Esophagus mucosa (tissue), 1 donor: ENCODE measurements around the gene HTR7. TPM values are rescaled to one million over a fixed set of nuclear protein-coding genes. Genes with fewer than 3 reads are reported as not detected.
A peak's percentile ranks its signal among the peaks of the same experiment; 100 is the strongest.
"Not testable (repeated sequence)": the region's sequence is repeated elsewhere in the genome, so short reads cannot be mapped to it uniquely, and the experiment has no call there.

ENCODE experiments used
- ATAC-seq: fragments of 200-7000 bp; cut with Tn5 transposase; one replicate; pipeline ENCODE4 v1.9.1; 2020
- total RNA-seq: library from RNA; stranded (reverse); gene quantifications from one replicate; pipeline ENCODE4 v1.2.4, GENCODE V29; 2023
- donor health status: DM: yes; HTN: yes; CAD: no.

The HTR7 gene
- total RNA-seq = 0.92 TPM

DNA sequence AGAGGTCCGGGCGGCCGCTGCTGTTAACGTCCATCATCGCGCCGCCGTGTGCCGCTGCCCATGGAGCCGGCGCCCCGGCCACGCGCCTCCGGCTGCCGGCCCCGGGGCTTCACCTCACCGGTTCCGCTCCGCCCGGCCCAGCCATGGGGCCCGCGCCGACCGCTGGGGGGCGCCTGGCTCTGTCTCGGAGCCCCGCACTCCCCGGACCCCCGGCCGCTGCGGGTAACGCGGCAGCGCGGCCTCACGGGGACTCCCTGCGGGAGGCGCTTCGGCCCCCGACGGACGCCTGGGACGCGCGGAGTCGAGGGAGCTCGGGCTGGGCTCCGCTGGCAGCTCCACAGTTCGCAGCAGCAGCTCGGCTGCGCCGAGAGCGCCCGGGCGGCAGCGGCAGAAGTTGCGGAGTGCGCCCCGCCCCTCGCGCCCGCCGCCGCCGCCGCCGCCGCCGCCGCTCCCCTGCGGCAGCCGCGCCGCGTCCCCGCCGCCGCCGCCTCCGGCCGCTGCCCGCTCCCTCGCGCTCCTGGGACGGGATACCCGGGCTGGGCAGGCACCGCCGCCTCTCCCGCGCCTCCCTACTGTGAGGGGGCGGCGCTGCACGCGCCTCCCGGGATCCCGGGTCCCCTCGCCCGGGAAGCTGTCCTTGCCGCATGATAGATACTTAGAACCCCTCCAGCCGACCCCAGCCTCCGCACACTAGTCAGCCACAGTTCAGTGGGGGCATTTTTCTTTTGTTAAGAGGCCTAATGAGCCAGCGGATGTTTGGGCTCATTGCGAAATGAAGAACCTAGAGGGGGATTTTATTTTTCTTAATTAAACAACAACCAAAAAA lies at the start of gene HTR7:
Gene HTR7 (minus strand): TSS at position 405 of the 826 bp plus-strand sequence. CDS start 368 bp downstream, at position 37.
- peak; percentile 73 for ATAC-seq

DNA sequence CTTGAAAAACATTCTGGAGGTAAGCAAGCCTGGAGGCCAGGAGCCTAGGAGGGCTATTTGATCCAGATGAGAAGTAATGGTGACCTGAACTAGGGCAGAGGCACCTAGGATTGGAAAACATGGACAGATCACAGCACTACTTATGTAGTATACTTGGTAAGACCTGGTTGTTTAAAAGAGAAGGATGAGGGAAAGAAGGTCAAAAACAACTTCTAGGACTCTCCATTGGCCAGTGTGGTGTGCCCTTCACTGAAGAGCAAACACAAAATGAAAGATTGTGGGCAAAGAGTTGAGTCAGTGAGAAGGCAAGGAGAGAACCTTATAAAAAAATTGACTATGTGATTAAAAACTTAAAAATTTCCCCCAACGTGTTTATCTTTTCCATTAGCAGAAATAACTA lies 48.8 kb upstream of the HTR7 start:
- no peak for ATAC-seq

DNA sequence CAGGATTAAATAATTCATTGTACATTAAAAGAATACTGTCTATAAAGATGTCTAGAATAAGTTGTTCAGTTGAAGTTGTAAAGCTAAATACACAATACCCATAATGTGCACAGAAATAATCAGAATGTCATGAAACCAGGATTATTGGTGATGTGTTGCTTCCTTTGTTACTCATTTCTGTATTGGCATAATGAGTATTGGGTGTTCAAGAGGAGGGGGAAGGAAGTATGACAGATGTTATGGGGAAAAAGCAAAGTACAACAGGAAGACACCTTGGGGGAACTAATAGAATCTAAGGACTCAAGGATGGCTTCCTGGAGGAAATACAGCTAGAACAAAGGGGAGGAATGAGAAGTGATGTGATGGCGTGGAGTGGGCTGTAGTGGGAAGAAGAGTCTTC lies 48.1 kb upstream of the HTR7 start:
- ATAC-seq = no peak

DNA sequence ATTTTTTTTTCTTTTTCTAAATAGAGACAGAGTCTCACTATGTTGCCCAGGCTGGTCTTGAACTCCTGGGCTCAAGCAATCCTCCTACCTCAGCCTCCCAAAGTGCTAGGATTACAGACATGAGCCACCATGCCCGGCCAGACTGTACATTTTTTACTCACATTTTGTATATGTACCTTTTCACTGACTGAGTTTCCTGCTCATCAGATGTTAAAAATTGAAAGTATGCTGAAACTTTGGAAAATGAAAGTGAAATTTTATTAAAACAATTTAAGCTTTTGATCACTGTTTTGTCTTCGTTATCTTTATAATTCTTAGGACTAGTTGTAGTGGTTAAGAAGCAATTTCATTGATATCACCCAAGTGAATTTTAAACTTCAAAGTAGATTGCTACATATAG lies 39.1 kb upstream of the HTR7 start:
- ATAC-seq = not testable (repeated sequence)

DNA sequence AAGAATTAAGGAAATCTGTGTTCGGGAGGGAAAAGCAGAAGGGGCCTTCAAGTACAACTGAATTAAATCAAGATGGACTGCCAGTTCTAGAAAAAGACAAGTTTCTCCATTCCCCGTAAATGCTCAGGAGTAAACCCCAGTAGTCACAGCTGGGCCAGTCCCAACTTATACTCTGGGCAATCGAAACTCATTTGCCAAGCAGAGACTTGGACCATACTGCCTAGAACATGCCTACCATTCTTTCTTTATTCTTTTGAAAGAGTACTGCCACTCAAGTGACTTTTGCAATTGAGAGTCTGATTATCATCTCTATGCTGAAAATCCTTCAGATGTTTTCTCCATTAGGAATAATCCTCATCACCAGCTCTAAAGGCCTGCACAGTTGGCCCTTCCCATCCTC lies 35.4 kb upstream of the HTR7 start:
- no peak for ATAC-seq

DNA sequence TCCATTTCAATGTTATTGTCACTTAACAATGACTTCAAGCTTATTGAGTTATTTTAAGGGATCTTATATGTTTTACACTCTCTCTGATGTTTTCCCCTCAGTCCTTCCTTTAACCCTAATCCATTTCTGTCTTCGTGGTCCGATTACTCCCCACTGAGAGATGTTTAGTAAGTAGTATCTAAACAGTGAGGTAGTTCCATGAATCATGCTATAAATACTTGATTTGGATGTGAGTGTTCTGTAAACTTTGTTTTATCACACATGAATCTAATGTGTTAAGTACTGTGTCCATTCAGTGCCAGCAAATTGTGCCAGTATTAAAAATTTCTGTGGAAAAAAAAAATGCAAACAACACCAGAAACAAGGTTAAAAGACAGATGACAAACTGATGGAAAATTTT lies 32.5 kb upstream of the HTR7 start:
- ATAC-seq = no peak

DNA sequence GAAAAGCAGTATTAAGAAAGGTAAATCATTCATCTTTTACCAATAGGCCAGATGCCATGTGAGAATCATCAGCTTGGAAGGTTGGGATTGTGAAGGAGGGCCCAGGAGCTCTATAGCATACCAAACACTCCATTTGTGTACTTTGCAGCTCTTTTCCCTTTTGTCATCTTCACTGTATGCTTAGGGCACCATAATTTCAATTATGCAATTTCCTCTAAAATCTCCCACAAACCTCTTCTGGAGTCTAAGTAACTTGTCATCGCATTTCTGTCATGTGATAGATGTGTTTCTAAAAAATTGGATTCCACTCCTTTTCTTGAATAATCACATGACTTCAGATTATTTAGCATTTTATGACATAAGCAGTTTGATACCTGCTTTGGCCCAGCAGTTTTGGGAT lies 31.8 kb upstream of the HTR7 start:
- ATAC-seq = no peak

DNA sequence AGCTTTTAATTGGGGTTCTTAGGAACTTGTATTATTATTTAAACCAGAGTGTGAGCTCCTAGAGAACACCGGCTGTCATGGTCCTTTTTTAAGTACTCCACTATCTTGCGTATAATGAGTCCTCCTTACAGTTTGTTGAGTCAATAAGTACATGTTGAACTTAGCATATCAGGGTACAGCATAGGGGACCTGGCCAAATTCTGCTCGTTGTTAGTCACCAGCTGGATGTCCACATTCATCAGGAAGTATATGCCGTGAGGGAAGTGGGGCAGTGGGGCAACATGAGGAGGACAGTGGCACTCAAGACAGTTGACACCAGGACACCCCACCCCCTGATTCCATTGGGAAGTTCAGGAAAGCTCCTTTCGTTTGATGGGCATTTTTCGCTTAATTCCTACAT lies 30.5 kb upstream of the HTR7 start:
- no peak for ATAC-seq

DNA sequence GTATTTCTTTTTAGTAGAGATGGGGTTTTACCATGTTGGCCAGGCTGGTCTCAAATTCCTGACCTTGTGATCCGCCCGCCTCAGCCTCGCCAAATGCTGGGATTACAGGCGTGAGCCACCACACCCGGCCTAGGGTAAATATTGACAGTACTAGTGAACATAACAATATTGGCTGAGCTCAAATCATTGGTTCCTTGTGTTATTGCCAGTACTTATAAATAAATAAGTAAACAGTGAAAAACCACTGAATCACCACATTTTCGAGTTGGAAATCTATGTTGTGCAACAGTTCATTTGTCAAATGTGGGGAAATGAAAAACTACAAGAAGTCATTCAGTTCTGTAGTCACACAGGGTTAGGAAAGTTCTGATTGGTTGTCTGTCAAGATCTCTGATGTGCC lies 29.7 kb upstream of the HTR7 start:
- ATAC-seq = no peak

DNA sequence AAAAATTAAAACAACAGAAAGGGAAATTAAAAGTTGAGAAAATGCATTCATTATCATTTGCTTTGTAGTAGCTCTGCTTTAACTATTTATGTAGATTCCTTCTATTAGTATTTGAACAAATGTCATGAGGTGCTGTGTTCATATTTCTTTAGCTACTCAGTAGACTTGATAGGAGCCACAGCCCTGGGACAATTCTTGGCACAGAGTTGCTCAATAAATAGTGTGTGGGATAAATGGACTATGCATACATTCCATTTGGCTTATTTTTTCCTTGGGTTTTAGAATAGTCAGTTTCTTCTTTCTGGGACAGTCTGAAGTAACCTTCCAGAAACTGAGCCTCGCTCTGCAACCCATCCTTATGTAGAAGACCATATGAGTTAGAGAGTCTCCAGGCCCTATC lies 27.3 kb upstream of the HTR7 start:
- no peak for ATAC-seq

DNA sequence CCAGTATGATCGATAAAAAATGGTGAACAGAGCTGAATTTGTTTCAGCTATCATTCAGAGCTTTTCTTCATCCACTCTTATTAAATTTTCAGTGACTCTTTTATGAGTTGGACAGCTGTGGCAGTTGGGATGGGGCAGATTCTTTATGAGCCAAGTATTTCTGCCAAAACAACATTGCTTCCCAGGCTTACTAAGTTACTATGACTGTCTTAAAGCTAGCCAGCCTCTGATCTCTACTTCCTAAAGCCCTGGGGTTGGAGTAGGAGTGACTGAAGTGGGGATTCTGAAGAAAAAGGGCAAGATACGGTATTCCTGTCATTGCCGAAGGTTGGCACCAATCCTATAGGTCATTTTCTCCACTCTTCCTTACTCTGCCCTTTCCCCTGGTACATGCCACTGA lies 26.6 kb upstream of the HTR7 start:
- no peak for ATAC-seq

DNA sequence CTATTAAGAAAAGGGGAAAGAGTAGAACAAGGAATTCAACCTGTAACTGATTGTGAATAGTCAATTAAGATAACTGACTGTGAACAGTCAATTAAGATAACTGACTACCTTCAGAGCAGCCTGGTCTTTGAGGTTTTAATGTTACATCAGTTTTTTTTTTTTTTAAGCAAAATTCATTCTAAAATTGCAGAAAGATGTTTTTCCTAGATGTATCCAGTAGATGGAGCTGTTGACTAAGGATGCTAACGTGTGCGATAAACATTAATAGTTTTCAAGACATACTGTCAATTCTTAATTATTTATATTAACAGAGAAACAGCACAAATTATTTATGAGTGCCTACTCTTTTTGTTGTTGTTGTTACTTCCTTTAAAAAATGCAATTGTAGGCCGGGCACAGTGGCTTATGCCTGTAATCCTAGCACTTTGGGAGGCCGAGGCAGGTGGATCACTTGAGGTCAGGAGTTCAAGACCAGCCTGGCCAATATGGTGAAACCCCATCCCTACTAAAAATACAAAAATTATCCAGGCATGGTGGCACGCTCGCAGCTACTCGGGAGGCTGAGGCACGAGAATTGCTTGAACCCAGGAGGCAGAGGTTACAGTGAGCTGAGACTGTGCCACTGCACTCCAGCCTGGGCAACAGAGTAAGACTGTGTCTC lies 22.4 kb upstream of the HTR7 start:
- ATAC-seq = not testable (repeated sequence)

DNA sequence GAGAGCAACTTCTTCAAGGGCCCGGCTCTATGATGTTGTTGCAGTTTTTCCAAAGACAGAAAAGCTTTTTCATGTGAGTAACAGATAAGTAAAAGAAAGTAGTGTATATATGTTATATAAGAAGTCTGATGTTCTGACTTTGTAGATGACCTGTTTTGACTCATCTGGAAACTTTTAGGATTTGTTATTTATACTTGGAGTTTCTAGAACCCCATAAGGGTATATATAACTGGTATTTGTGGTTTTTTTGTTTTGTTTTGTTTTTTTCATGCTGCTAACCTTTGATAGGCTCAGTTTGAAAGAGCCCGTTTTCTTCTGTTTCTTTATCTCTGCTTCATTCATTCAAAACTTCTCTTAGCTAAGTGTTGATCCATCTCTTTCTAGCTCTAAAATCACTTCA lies 21.2 kb upstream of the HTR7 start:
- ATAC-seq = no peak

DNA sequence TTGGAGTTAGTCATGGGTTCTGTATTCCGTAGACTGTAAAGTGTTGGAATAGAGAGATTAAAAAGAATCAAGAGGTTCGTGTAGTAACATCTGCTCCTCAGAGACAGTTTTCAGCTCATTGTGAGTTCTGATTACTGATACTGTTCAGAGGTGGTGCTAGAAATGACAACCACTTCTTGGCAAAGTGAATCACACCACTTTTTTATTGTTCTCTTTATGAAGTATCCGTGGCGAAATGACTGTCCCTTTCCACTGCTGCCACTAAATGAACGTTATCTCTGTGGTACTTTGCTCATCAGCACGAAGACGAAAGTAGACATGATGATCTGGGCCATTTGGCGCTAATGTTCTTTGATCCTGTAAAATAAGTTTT lies 14.8 kb upstream of the HTR7 start:
- ATAC-seq = no peak

DNA sequence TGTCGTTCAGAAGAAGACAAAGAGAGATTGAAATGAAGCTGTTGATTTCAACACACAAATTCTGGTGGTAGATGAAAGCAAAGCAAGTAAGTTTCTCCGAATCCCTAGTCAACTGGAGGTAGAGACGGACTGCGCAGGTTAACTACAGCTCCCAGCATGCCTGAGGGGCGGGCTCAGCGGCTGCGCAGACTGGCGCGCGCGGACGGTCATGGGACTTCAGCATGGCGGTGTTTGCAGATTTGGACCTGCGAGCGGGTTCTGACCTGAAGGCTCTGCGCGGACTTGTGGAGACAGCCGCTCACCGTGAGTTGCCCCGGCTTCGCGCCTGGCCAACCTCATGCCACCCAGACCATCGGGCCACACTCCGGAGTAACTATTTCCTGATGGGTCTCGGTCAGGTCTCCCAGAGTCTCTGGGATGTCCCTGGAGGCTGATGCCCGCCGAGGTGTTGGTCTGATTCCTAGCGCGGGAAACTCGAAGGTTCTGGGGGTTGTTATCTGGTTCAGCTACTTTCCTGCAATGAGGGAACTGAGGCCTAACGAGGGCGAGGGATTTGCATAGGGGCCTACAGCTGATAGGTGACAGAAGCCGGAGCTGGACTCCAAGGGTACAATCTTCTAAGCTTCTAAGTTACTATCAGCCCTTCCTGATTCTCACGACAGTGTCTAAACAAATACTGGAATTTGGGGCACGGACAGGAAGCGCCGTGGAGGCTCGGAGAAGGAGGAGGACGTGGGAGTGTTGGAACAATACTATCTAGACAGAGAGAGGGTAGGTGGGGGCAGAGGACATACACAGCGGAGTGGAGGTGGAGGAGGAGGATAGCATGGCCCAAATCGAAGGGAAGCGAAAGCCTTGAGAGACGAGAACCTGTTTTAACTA lies 14.2 kb upstream of the HTR7 start, which contains the start of gene RPP30:
Gene RPP30 (plus strand): TSS at position 209 of the 882 bp plus-strand sequence. CDS start 13 bp downstream, at position 222.
- ATAC-seq = peak; percentile 97

DNA sequence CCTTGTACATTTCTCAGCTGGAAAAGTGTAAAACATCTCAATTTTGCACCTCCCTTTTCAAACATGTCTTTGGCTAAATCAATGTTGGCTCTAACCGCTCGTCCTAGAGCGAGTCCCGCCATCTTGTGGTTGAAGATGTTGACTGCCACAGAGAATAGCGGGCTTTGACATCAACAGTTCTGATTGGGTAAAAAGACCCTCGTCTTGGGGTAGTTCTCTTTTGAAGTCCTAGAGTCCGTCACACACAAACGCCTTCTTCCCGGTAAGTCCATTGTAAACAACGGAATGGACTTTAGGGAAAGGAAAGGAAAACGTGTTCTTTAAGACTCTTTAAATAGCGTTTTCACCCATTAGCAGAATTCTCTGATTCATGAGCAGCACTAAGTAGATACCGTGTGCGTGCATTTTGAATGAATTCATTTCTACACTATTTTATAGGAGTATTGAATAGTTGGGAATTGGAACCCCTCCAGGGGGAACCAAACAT lies 13.5 kb upstream of the HTR7 start:
- peak; percentile 43 for ATAC-seq

DNA sequence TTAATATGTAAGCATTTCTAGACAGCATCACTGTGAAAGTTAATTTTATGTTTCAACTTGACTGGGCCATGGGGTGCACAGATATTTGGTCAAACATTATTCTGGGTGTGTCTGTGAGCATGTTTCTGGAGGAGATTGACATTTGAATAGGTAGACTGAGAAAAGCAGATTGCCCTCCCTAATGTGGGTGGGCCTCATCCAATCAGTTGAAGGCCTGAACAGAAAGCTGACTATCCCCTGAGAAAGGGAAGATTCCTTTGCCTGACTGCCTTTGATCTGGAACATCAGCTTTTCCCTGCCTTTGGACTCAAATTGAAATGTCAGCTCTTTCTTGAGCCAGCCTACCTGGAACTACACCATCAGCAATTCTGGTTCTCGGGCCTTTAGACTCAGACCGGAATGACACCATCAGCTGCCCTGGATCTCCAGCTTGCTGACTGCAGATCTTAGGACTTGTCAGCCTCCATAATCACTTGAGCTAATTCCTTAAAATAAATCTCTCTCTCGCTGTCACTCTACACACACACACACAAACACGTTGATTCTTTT lies 8.3 kb upstream of the HTR7 start:
- ATAC-seq = no peak

DNA sequence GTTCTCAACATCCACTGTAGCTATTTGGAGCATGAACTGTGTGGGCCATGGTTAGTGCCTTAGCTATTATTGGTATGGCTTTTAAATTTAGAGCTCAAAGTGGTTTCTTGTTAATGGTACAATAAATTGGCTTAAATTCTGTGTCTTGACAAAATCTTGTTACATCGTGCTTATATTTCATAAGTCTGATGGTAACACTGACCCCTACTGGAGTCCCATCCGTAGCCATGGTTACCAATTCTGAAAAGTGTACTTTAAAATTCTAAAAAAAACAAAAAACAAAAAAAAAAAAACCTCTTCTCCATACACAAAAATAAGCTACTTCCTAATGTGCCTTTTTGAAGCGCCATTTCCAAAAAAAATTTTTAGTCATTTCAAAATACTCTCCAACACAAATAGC lies 7.6 kb upstream of the HTR7 start:
- ATAC-seq = no peak

DNA sequence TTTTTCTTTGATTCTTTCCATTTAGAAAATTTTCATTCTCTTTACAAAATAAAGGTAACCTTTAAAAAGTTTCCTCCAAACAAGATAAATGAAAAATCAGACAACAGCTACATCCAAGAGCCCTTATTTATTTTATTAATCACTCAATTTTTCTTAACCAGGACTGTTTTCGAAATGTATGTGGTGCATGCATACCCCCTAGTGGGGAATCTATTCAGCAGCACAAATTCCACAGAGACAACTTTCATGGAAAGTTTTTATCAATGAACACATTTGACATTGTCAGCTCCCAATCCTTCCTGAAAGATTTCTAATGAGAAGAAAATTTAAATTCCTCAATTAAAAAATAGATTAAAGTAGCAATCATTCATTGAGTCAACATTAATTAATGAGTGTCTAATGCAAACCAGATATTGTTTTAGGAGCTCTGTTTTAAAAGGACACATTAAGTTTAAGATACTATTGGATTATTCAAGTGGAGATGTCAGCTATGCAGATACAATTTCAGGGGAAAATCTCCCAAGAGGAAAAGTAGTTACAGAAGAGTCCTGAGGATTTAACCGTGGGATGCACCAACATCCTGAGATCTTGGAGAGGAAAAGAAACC lies 5.2 kb upstream of the HTR7 start:
- ATAC-seq = no peak

DNA sequence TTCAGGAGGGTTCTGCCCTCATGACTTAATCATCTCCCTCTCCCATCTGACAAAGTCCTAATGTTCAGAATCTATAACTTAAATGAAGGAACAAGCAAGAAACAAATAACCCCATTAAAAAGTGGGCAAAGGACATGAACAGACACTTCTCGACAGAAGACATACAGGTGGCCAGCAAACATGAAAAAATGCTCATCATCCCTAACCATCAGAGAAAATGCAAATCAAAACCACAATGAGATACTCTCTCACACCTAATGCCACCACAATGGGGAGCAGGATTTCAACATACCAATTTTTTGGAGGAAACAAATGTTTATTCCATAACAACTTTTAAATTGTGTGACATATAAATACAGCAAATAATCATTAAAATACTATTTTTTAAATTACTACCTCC lies 3.0 kb upstream of the HTR7 start:
- no peak for ATAC-seq

DNA sequence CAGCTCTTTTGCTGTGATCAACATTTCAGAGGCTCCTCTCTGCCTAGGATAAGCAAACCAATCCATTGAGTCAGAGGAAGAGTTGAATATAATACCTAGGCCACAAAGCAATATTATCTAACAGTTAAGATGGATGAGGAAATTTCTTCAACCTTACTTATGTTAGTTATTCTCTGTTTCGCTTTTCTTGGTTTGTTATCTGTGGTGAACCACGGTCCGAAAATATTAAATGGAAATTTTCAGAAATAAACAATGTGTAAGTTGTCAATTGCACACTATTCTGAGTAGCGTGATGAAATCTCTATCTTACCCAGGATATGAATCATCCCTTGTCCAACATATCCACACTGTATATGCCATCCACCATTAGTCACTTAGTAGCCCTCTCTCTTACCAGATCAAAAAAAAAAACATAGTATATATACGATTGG lies 1.5 kb upstream of the HTR7 start:
- peak; percentile 69 for ATAC-seq

DNA sequence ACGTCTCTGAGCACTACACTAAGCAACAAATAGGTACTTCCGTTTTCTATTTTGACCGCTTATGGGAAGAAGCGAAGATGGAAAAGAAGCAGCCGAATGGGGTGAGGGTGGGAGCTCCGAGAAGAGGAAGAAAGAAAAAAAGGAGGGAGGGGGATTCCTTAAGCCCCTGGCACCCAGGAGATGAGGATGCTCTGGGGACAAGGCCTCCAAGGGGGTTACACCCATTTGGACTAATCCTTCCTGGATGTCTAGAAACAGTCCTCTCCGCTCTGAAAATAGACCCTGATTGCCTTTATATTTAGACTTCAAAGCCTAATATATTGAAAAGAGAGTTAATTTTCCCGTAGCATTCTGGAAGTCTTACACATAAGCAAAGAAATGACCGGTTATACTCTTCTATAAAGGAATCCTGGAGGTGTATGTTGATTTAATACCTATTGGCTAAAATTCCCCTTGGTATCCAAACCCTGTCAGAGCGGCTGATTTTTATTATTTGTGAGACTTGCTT lies 676 bp upstream of the HTR7 start:
- no peak for ATAC-seq
